Glomerular visceral epithelial cell (primary cell): ENCODE measurements around the gene ZNF414.
A peak's percentile ranks its signal among the peaks of the same experiment; 100 is the strongest.
"Not testable (repeated sequence)": the region's sequence is repeated elsewhere in the genome, so short reads cannot be mapped to it uniquely, and the experiment has no call there.

Experiments
- DNase-seq: peaks from one replicate; pipeline ENCODE4 v3.0.0-alpha.2; 2016; ENCODE audit errors: extremely low spot score

Gene ZNF414

DNA sequence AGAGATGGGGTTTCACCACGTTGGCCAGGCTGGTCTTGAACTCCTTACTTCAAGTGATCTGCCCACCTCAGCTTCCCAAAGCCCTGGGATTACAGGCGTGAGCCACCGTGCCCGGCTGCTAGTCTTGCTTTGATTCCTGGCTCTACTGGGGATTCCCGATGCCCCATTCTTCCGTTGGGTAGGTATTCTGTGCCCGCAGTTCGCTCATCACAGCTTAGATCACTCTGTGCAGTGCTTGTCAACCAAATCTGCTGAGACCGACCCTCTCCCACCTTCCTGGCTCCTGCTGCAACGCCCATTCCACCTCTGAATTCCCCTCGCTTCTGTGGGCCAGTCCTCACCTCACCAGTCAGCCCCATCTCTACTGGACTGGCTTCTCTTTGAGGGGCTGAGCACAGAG is 4.6 kb upstream of the ZNF414 start:
- no peak for DNase-seq

DNA sequence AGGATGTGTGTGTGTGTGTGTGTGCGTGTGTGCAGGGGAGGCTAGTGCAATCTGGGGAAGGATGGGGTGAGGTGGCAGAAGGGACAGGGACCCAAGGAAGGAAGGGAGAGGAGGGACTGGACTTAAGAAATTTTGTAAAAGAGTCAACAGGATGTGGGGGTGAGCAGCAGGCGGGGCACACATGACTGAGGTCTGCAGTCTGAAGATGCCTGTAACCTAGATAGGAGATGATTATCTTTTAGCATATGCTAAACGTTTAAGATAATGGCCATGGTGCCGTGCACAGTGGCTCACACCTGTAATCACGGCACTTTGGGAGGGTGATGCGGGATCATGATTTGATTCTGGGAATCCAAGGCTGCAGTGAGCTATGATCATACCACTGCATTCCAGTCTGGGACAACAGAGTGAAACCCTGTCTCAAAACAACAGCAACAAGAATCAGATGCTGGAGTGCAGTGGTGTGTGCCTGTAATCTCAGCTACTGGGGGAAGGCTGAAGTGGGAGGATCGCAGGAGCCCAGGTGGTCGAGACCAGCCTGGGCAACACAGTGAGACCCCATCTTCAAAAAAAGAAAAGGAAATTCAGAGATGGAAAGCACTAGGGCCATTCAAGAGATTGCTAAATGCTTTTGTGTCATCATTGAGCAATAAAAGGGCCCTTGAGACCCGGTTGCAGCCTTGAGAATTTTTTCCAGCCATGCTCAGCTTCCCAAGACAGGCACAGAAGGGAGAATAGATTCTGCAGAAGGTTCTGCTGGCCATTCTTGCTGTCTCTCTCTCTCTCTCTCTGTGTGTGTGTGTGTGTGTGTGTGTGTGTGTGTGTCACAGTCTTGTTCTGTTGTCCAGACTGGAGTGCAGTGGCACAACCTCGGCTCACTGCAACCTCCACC is 3.8 kb upstream of the ZNF414 start:
- DNase-seq: no peak

DNA sequence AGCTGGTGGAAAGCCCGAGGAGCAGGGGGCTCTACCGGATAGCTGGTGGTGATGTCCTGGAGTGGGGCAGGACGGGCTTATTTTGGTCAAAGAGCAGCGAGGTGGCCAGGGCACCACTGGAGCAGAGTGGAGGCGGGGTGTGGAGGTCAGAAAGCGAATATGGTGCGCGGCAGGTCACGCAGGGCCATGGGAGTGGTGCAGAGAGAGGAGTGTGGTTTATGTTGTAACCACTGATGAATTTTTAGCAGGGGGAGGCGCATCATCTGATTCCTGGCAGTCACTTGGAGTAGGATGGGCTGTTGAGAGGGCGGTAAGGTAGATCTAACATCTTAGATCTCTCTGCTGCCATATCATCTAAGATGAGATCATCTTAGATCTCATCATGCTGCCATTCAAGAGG is 1.4 kb upstream of the ZNF414 start:
- DNase-seq: no peak

DNA sequence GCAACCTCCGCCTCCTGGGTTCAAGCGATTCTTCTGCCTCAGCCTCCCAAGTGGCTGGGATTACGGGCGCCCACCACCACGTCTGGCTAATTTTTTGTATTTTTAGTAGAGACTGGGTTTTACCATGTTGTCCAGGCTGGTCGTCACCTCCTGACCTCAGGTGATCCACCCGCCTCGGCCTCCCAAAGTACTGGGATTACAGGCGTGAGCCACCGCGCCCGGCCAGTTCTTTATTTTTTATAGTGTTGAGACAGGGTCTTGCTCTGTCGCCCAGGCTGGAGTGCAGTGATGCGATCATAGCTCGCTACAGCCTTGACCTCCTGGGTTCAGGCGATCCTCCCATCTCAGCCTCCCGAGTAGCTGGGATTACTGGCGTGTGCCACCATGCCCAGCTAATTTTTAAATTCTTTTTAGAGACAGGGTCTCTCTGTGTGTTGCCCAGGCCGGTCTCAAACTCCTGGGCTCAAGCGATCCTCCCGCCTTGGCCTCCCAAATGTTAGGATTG is 590 bp upstream of the ZNF414 start:
- not testable (repeated sequence) for DNase-seq

DNA sequence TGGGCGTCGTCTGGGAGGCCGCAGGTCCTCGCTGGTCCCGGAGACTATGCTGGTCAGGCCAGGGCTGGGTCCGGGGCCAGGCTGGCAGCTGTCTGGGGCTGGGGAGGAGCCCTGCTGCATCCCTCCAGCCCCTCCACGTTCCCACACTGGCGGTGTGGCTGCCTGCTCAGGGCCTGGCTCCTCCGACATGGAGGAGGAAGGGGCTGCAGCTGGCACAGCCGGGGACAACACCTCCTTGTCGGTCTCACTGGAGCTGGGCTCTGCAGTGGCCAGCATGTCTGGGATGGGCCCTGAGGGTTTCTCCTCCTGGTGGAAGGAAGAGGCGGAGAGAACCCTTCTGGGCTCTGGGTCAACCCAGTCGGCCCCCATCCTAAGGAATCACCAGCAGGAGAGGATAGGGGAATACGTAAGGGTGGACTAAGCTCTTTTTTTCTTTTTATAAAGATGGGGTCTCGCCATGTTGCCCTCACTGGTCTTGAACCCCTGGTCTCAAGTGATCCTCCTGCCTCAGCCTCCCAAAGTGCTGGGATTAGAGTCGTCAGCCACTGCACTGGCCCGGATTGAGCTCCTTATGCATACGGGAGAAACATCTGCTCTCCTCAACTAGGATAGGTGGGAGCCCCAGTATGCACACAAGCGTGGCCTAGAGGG is 806 bp downstream of the ZNF414 start:
- DNase-seq: no peak

DNA sequence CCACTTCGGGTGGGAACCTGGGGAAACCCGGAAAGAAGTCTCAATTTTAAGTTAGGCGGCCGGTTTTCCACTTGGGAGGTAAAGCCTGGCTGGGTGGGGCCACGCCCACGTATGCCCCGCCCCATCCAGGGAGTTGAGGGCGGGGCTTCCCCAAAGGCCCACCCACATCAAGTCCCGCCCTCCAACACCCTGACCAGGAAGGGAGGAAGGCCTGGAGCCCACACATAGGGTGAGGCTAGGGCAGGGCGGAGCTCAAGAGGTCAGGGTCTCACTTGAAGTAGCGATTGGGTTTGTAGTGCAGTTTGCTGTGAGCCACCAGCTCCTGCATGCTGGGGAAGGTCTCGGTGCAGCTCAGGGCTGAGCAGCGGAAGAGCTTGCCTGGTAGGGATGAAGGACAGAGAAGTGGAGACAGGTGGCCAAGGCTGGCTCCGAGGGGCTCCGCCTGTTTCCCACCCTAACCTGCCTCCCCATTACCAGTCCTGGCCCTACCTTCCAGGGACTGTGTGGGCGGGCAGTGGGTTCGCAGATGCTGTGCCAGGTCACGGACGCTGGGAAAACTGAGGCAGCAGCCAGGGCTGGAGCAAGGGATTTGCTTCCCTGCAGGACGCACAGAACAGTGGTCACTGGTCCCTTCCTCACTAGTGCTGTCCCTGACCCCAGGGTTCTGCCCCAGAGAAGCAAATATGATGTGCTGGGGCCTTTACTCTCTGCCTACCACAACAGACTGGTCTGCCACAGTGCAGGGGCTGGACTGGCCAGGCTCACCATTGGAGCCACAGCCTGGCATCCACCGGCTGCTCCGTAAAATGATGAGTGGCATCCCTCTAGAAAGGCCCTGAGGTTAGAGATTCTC is 1.6 kb downstream of the ZNF414 start:
- DNase-seq: peak; percentile 41

DNA sequence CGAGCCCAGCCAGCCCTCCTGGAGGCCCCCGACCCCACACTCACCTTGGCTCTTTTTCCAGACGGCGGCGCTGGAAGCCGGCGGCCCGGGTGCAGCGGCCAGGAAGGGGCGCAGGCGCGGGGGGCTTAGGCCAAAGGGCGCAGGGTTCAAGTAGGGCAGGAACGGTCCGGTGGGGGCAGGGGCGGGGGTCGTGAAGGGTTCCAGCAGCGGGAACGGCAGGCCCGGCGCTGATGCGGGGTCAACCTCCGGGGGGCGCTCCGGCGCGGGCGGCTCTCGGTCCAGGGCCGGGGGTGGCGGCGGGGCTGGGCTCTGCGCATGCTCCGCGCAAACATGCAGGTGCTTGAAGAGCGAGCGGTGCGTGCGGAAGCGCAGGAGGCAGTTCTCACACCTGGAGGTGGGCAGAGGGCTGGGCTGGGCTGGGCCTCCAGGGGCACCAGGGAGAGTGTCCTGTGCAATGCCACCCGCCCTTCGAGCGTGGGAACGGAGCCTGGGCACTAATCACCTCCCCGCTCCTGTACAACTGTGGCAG is 2.3 kb downstream of the ZNF414 start:
- DNase-seq: no peak

DNA sequence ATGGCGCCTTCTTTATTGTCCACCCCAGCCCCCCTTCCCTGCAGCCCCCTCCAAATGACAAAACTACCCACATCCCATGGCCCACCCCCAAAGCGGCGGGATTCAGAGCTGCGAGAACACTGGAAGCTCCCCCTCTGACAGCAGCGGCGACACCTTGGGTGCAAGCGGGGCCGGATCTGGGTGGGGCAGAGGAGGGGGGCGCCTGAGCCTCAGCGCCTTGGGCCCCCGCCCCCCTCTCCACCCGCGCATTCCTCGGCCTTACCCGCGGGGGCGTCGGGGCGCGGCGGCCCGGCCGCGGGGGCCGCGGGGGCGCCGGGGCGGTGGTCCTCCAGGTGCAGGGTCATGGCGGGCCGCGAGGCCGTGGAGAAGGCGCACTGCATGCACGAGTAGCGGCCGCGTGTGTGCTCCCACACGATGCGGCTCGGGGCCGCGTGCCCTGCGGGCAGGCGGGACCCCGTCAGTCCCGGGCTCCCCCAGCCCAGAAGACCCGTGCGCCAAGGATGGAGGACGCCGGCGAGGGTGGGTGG is 3.3 kb downstream of the ZNF414 start:
- DNase-seq: no peak

DNA sequence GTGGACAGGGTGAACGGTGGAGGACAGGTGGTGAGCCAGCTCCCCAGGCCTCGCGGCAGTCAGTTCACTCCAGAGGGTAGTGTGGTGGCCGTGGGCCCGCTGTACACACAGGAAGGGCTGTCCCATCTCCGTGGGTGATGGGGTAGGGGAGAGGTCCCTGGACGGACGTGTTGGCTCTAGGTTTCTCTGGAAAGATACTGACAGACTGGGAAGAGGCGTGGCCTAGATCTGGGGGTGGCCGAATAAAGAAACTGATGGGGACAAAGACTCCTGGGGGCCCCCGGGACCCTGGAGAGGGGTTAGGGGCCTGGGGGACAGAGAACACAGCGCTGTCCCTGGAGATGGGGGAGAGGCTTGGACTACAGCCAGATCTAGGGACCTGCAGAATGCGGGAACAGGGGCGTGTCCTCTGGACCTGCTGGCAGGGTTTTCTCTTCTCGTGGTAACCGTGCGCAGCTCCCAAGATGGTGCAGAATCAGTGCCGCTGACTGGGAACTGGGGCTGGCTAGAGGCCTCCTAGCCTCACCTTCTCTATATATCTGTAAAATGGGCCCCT is 7.5 kb downstream of the ZNF414 start:
- DNase-seq: no peak

DNA sequence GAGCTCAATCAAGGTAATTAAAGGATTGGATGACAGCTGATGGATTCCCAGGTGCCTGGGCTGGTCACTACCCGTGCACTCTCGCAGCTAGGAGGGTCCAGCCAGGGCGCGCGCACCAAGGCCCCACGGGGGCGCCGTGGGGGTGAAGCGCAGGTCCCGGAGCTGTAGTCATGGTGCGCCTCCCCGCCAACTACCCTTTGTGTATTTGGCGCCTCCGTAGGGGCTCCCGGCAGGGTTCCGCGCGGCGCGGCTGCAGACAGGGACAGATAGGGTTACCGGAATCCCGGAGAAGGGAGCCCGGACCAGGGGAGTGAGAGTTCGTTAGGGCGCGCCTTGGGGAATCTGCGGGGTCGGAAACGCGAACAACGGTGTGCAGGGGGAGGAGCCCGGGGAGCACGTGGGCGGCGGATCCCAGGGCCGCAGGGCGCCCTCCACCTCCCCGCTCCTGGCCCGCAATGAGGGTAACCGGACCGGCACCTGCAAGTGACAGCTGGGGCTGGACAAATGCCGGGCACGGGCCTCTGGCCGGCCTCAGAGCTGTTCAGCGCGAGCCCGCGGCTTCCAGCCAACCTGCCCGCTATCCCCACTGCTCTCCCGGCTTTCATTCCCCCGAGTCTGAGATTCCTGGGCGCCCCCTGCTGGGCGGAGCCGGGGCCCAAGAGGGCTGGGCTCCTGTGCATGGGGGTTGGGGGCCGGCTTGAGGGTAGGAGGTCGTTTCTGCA is 8.1 kb downstream of the ZNF414 start:
- peak; percentile 74 for DNase-seq

DNA sequence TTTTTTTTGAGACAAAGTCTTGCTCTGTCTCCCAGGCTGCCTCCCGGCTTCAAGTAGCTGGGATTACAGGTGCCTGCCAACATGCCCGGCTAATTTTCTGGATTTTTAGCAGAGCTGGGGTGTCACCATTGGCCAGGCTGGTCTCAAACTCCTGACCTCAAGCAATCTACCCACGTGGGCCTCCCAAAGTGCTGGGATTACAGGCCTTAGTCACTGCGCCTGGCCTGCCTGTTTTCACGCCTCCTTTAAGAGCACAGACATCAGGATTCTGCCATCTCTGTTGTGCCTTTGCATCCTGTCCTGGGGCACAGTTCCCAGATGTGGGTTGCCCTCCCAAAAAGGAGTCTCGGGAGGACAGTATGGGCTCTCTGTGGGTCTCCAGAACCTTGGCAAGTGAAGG is 9.0 kb downstream of the ZNF414 start:
- no peak for DNase-seq

DNA sequence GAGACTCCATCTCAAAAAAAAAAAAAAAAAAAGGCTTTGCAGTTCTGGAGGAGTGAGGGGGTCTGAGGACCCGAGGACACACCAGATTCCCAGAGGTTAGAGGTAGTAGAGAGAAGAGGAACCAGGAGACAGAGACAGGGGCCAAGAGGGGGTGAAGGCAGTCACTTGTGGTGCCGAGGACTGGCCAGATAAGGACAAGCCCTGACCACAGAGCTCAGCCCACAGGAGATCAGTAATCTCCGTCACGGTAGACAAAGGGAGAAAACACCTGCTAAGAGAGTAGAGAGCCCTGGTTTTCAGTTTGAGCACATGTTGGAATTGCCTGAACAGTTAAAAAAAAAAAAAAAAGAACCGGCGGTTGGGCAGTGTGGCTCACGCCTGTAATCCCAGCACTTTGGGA is 9.8 kb downstream of the ZNF414 start:
- DNase-seq: no peak

DNA sequence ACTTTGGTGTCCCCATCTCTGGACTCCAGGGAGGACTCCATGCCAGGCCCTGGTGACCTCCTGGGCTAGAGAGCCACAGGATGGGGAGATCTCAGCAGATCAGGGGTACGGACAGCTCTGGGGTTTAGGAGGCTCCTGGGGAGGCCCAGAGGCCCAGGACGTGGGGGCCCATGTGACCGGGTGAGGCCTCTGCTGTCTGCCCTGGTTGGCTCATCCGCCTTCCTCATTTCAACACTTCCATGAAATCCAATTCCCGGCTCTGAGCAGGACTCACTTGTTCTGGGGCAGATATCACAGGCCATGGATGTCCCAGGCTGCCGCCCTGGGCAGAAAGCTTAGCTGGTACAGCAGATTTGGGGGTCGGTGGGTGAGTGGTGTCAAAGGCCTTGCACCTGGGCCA is 10.5 kb downstream of the ZNF414 start:
- no peak for DNase-seq

DNA sequence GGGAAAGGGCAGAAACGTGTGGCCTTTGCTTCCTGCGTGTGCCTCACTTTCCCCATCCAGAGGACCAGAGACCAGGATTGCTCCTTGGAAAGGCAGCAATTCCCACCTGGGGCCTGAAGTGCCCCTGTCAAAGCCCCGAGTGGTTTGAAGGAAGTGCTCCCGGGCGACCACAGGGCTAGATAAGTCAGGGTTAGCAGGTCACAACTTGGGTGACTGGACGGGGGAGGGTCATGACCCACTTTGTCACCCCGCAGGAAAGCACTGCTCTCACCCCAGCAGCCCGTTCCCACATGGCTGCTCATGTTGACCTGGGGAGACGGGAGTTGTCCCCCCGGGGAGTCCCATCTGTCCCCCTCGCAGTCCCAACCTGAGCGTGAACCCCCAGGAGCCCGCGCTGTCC is 12.0 kb downstream of the ZNF414 start:
- no peak for DNase-seq

DNA sequence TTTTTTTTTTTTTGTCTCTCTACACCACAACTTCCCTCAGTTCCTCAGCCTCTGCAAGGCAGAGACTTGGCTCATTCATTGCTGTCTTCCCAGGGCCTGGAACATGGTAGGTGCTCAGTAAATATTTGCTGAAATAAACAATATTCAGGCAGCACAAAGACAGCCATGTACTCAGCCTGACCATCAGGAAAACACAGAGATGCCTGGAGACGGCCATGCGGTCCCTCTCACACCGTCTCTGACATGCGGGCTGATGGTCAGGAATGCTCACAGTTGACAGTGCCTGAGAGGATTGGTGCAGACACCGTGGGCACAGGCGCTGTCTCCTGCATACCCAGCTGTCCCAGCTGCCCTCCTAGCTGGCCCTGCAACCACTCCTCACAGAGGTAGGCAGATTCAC is 12.5 kb downstream of the ZNF414 start:
- DNase-seq: no peak

DNA sequence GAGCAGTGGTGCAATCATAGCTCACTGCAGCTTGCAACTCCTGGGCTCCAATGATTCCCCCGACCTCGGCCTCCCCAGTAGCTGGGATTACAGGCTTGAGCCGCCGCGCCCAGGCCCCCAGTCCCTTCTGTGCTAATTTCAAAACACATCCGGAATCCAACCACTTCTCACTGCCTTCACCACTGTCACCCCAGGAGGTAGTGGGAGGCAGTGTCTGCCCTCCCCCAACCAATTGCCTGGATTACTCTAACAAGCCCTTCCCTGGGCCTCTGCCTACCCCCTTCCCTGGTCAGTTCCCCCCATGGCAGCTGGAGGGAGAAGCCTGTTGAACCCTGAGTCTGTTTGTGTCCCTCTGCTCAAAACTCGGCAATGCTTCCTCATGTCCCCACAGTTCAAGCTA is 13.8 kb downstream of the ZNF414 start:
- no peak for DNase-seq

DNA sequence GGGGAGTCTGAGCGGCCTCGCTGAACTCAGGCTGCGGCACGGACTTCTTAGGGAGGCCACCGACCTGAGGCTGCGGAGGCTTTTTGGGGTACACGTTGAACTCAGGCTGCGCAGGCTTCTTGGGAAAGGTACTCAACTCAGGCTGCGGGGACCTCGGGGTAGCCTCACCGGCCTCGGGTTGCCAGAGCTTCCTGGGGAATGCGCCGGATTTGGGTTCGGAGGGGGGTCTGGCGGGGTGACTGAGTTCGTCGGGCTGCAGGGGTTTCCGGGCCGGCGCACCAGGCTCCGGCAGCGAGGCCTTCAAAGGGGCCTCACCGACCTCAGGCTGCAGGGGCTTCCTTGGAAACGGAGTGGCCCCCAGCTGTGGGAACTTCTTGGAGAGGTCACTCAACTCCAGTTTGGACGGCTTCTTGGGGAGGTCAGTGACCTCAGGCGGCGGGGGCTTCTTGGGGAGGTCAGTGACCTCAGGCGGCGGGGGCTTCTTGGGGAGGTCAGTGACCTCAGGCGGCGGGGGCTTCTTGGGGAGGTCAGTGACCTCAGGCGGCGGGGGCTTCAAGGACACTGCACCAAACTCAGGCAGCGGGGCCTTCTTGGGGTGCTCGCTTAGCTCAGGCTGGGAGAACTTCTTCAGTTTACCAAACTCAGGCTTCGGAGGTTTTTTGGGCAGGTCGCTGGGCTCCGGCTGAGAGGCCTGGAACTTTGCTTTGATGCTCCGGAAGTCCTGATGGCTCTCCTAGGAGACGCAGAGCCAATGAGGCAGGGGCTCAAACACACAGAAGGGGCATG is 14.7 kb downstream of the ZNF414 start:
- DNase-seq: no peak

DNA sequence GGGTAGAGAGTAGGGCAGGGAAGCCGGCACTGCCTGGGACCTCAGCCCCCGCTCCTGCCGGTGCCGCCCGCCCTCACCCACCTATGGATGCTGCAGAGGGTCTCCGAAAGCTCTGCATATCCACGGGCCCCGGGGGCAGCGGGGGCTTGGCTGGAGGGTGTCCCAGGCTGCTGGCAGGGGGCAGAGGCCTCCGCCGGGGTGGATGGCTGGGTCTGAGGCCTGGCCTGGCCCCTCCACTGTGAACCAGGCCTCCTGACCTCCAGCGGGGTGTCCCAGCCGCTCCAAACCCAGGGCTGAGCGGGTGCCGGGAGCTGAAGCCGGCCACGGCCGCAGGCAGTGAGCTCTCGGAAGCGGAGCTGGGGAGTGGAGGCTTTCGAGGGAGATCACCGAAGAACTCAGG is 15.7 kb downstream of the ZNF414 start:
- DNase-seq: no peak

DNA sequence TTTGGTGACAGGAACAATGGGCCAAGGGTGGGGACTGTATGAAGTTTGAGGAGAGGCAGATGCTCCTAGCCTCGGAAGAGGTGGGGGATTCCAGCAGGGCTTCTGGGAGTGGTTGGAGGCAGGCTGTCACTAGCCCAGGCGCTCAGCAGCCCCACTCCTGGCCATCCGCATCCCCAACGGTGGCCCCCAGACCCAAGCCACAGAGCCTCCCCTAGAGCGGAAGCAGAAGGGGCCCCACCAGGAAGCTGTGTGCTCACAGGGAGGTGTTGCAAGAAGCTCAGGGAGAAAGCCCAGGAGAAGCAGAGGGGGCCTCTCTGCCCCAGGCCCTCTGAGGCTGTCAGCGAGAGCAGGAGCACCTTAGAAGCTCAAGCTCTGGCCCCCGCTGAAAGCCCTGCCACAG is 19.8 kb downstream of the ZNF414 start:
- no peak for DNase-seq

DNA sequence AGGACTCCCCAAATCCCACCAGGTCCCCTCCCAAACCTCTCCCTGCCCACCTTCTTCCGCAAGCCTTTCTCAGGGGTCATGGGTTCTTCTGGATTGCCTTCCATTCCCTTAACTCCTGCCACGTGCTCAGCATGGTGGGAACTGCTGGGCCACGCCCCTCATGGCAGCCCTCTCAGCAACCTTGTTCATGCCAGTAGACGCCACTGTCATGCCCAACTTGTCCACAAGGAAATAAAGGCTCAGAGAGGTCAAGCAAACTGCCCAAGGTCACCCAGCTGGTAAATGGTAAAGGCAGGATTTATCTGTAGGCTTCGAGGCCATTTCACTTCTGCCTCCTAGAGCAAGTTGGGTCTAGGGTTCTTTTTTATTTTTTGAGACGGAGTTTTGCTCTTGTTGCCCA is 22.4 kb downstream of the ZNF414 start:
- DNase-seq: no peak
